Gastroesophageal sphincter (tissue), 4 donors: Measurements from ENCODE around the gene DENND2C. TPM values are rescaled to one million over a fixed set of nuclear protein-coding genes. Genes with fewer than 3 reads are reported as not detected.
"Not testable (repeated sequence)": the region's sequence is repeated elsewhere in the genome, so short reads cannot be mapped to it uniquely, and the experiment has no call there.

Experiments used
- ATAC-seq: fragments of 150-250 bp; one replicate; pipeline ENCODE4 v1.9.1; 2016; ENCODE audit warnings: mild to moderate bottlenecking, moderate library complexity
- H3K27ac ChIP-seq, 4 donors: fragments of 200-600 bp; sonication (generic) in 3 of 4; 1 replicate in 3 of 4; 2 replicates in 1 of 4; pipeline ENCODE4 v1.5.1; 2016 to 2019
- H3K27me3 ChIP-seq: fragments of 200-600 bp; sonication (generic); one replicate; pipeline ENCODE4 v1.5.1; 2019
- H3K36me3 ChIP-seq, 2 donors: fragments of 200-600 bp; sonication (generic); one replicate each; pipeline ENCODE4 v1.5.1; 2019; ENCODE audit warnings: control low read depth in 1 of 2
- H3K4me1 ChIP-seq, 3 donors: fragments of 200-600 bp; sonication (generic); 1 replicate in 2 of 3; 2 replicates in 1 of 3; pipeline ENCODE4 v1.5.1; 2016 to 2019; ENCODE audit warnings: control low read depth in 2 of 3
- H3K4me3 ChIP-seq, 2 donors: fragments of 200-600 bp; sonication (generic); one replicate each; pipeline ENCODE4 v1.5.1; 2019; ENCODE audit warnings: mild to moderate bottlenecking in 1 of 2, moderate library complexity in 1 of 2
- H3K9me3 ChIP-seq, 3 donors: fragments of 200-600 bp; sonication (generic); one replicate each; pipeline ENCODE4 v1.5.1; 2017 to 2019; ENCODE audit warnings: control low read depth in 2 of 3
- CTCF ChIP-seq, 4 experiments: fragments of 200-600 bp in 2 of 4; fragments of 450-650 bp in 2 of 4; sonication (generic) in 1 of 4; IDR thresholded peaks; one replicate each; pipeline ENCODE4 v1.5.1; 2017 to 2019; ENCODE audit warnings: antibody characterized with exemption in 4 of 4, mild to moderate bottlenecking in 2 of 4, moderate library complexity in 2 of 4
- EP300 ChIP-seq: sonication (generic); formaldehyde crosslinking; IDR thresholded peaks from one replicate; pipeline ENCODE4 v1.6.1; 2017; ENCODE audit warnings: antibody characterized with exemption, mild to moderate bottlenecking
- POLR2A ChIP-seq, 2 donors: fragments of 450-650 bp; IDR thresholded peaks; one replicate each; pipeline ENCODE4 v1.6.1; 2017; ENCODE audit warnings: antibody characterized with exemption in 2 of 2, mild to moderate bottlenecking in 2 of 2, moderate library complexity in 1 of 2
- POLR2AphosphoS5 ChIP-seq: sonication (generic); formaldehyde crosslinking; IDR thresholded peaks from one replicate; pipeline ENCODE4 v1.6.1; 2017; ENCODE audit warnings: antibody characterized with exemption
- WGBS, 2 donors: methylation state at CpG; one replicate each; pipeline ENCODE4 v1.1.5; 2018; ENCODE audit warnings: low coverage in 1 of 2; 5-methylcytosine and 5-hydroxymethylcytosine counted together
- total RNA-seq, 4 donors: library from RNA; depleted of rRNA; stranded (reverse); fragments of >200 nt; gene quantifications; one replicate each; pipeline ENCODE4 v1.1.0, GENCODE V29; 2016

Gene DENND2C
- total RNA-seq, 4 donors from 2014 or later: 2.8 to 5.3 (median 2.9) TPM

GRCh38 chr1:114564141-114564540 is 105.7 kb downstream of the DENND2C start:
- ATAC-seq: no peak
- no peaks in the 10 kb centered on the region for H3K4me1 ChIP-seq
- no peak for TF ChIP-seq CTCF (IDR thresholded peaks at IDR 0.05)
- no peak for TF ChIP-seq EP300
- no peak for TF ChIP-seq POLR2A (IDR thresholded peaks at IDR 0.05)
- TF ChIP-seq POLR2AphosphoS5: no peak

GRCh38 chr1:114562978-114563510 is 106.8 kb downstream of the DENND2C start:
- not testable (repeated sequence) for H3K9me3 ChIP-seq, H3K4me3 ChIP-seq, H3K27ac ChIP-seq, ATAC-seq, H3K4me1 ChIP-seq, H3K27me3 ChIP-seq
- 81 to 100% methylated on average over 3 of the region's 3 CpGs for WGBS, 2 donors
- H3K36me3 ChIP-seq: peaks cover 0 to 35% of the 10 kb centered on the region in 2 donors

More at GRCh38 chr1:114564141-114564540, 105.7 kb downstream of the DENND2C start:
- no peak overlapping the region for H3K4me3 ChIP-seq
- no peak overlapping the region for H3K27ac ChIP-seq
- no peaks in the 10 kb centered on the region for H3K9me3 ChIP-seq
- no peaks in the 10 kb centered on the region for H3K27me3 ChIP-seq
- H3K36me3 ChIP-seq: peaks cover 0 to 46% of the 10 kb centered on the region in 2 donors

GRCh38 chr1:114561333-114561732 is 108.5 kb downstream of the DENND2C start:
- H3K27me3 ChIP-seq: no peaks in the 10 kb centered on the region
- 50 to 100% methylated on average over 1 of the region's 1 CpG for WGBS, 2 donors
- peaks cover 0 to 18% of the 10 kb centered on the region in 2 donors for H3K36me3 ChIP-seq
- H3K4me1 ChIP-seq: no peaks in the 10 kb centered on the region
- ATAC-seq: no peak
- TF ChIP-seq CTCF (IDR thresholded peaks at IDR 0.05): no peak
- no peak for TF ChIP-seq POLR2AphosphoS5
- TF ChIP-seq POLR2A (IDR thresholded peaks at IDR 0.05): no peak
- TF ChIP-seq EP300: no peak
- H3K27ac ChIP-seq: no peak overlapping the region
- no peak overlapping the region for H3K4me3 ChIP-seq
- no peaks in the 10 kb centered on the region for H3K9me3 ChIP-seq

DNA sequence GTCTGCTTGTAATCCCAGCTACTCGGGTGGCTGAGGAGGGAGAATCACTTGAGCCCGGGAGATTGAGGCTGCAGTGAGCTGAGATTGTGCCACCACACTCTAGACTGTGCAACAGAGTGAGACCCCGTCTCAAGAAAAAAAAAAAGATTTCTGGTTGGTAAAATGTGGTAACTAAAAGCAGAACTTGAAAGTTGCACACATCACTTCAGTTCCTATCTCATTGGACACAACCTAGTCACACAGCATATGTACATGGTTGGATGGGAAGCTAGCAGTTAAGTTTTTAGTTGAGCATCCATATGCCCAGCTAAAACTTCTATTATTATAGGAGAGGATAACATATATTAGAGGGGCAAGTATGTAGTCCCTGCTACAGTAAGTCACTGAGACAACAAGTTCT is 110.5 kb downstream of the DENND2C start:
- no peaks in the 10 kb centered on the region for H3K27me3 ChIP-seq
- no peak overlapping the region for H3K4me3 ChIP-seq
- no peaks in the 10 kb centered on the region for H3K36me3 ChIP-seq
- 50 to 67% methylated on average over 1 of the region's 3 CpGs for WGBS, 2 donors
- no peak for TF ChIP-seq POLR2AphosphoS5
- no peak for TF ChIP-seq EP300
- TF ChIP-seq POLR2A (IDR thresholded peaks at IDR 0.05): no peak
- TF ChIP-seq CTCF (IDR thresholded peaks at IDR 0.05): no peak
- H3K4me1 ChIP-seq: no peaks in the 10 kb centered on the region
- H3K27ac ChIP-seq: no peak overlapping the region
- ATAC-seq: no peak
- H3K9me3 ChIP-seq: no peaks in the 10 kb centered on the region

GRCh38 chr1:114558544-114558943 is 111.3 kb downstream of the DENND2C start:
- TF ChIP-seq EP300 (no peak), CTCF (IDR thresholded peaks at IDR 0.05) (peak in 1 of 4 experiments; percentile 15), POLR2A (IDR thresholded peaks at IDR 0.05) (no peak)
- 78 to 95% methylated on average over 1 of the region's 1 CpG for WGBS, 2 donors
- ATAC-seq: no peak

More at GRCh38 chr1:114558544-114558943, 111.3 kb downstream of the DENND2C start:
- Histone ChIP-seq H3K36me3 (no peaks in the 10 kb centered on the region), H3K27ac (no peak overlapping the region), H3K4me3 (no peak overlapping the region), H3K9me3 (no peaks in the 10 kb centered on the region), H3K27me3 (no peaks in the 10 kb centered on the region), H3K4me1 (no peaks in the 10 kb centered on the region)
